Mesothelial cell of epicardium (in vitro differentiated cells): Measurements from ENCODE around the gene SPON2. TPM values are rescaled to one million over a fixed set of nuclear protein-coding genes. Genes with fewer than 3 reads are reported as not detected.

Source experiments
- DNase-seq, 2 experiments: peaks; one replicate each; pipeline ENCODE4 v3.0.0; 2021; ENCODE audit warnings: low spot score in 2 of 2; ENCODE audit not compliant: unreplicated experiment in 2 of 2
- H3K27ac Mint-ChIP-seq: 2 replicates; pipeline ENCODE4 v1.8.0; 2021; ENCODE audit warnings: mixed read lengths
- H3K27me3 Mint-ChIP-seq: 2 replicates; pipeline ENCODE4 v1.8.0; 2021; ENCODE audit warnings: low read depth, mixed read lengths
- H3K36me3 Mint-ChIP-seq: 2 replicates; pipeline ENCODE4 v1.8.0; 2021; ENCODE audit warnings: mixed read lengths
- H3K4me1 Mint-ChIP-seq: 2 replicates; pipeline ENCODE4 v1.8.0; 2021; ENCODE audit warnings: mixed read lengths
- H3K4me3 Mint-ChIP-seq: 2 replicates; pipeline ENCODE4 v1.8.0; 2021; ENCODE audit warnings: mild to moderate bottlenecking, moderate library complexity, mixed read lengths
- H3K9me3 Mint-ChIP-seq: 2 replicates; pipeline ENCODE4 v1.8.0; 2021; ENCODE audit warnings: mixed read lengths
- total RNA-seq: library from RNA; stranded (reverse); gene quantifications from 3 replicates; pipeline ENCODE4 v1.2.1, GENCODE V29; 2021
- TF ChIP-seq, protein P1 (sequence below): fragments of 200-600 bp; sonication (generic); IDR thresholded peaks from one replicate; pipeline ENCODE4 v1.5.0; 2021; ENCODE audit warnings: antibody characterized with exemption; ENCODE audit not compliant: unreplicated experiment

SPON2 gene
- total RNA-seq, 1 donor from 2014 or later: 56.4 TPM

DNA sequence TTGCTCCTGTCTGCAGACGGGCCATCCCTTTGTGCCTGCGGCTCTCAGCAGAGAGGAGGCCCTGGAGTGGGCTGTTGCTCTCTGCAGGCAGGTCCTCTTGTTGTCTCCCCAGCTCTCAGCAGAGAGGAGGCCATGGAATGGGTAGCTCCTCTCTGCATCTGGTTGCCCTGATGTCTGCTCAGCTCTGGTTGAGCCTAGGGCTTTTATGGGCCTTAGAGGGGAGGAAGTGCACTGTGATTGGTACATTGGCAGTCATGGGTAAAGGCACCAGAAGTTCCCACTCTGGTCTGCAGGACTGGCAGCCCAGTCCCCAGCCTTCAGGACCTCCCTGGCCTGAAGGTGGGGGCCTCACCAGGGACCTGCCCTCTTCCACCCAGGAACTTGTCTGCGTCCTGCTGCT is 21.5 kb downstream of the SPON2 start:
- peaks cover 8% of the 10 kb centered on the region for H3K9me3 Mint-ChIP-seq
- H3K27ac Mint-ChIP-seq: no peak overlapping the region
- H3K36me3 Mint-ChIP-seq: no peaks in the 10 kb centered on the region
- TF ChIP-seq, protein P1, sequence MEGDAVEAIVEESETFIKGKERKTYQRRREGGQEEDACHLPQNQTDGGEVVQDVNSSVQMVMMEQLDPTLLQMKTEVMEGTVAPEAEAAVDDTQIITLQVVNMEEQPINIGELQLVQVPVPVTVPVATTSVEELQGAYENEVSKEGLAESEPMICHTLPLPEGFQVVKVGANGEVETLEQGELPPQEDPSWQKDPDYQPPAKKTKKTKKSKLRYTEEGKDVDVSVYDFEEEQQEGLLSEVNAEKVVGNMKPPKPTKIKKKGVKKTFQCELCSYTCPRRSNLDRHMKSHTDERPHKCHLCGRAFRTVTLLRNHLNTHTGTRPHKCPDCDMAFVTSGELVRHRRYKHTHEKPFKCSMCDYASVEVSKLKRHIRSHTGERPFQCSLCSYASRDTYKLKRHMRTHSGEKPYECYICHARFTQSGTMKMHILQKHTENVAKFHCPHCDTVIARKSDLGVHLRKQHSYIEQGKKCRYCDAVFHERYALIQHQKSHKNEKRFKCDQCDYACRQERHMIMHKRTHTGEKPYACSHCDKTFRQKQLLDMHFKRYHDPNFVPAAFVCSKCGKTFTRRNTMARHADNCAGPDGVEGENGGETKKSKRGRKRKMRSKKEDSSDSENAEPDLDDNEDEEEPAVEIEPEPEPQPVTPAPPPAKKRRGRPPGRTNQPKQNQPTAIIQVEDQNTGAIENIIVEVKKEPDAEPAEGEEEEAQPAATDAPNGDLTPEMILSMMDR: no peak
- no peak overlapping the region for H3K4me3 Mint-ChIP-seq
- no peaks in the 10 kb centered on the region for H3K4me1 Mint-ChIP-seq
- no peak for DNase-seq
- peaks cover 59% of the 10 kb centered on the region for H3K27me3 Mint-ChIP-seq

DNA sequence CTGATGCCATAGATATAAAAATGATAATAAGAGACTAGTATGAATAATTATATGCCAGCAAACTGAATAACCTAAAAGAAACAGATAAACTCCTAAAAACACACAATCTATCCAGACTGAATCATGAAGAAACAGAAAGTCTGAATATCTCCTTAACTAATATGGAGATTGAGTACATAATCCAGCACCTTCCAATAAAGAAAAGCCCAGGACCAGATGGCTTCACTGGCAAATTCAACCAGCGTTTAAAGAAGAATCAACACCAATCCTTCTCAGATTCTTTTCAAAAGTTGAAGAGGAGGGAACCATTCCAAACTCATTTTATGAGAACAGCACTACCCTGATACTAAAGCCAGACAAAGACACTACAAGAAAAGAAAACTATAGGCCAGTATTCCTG is 32.5 kb downstream of the SPON2 start:
- no peak for DNase-seq
- H3K36me3 Mint-ChIP-seq: peaks cover 10% of the 10 kb centered on the region
- H3K27ac Mint-ChIP-seq: no peak overlapping the region
- no peaks in the 10 kb centered on the region for H3K4me1 Mint-ChIP-seq
- H3K27me3 Mint-ChIP-seq: peaks cover 77% of the 10 kb centered on the region
- TF ChIP-seq, protein P1: no peak
- no peak overlapping the region for H3K4me3 Mint-ChIP-seq
- peaks cover 19% of the 10 kb centered on the region for H3K9me3 Mint-ChIP-seq

DNA sequence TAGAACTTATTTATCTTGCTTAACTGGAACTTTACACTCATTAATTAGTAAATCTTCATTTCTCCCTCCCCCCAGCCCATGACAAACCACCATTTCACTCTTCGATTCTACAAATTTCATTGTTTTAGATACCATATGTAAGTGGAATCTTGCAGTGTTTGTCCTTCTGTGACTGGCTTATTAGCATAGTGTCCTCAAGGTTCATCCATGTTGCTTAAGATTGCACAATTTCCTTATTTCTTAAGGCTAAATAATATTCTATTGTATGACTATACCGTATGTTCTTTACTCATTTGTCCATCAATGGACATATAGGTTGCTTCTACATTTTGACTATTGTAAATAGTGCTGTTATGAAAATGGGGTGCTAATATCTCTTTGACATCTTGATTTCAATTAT is 34.5 kb downstream of the SPON2 start:
- peaks cover 8% of the 10 kb centered on the region for H3K9me3 Mint-ChIP-seq
- H3K27me3 Mint-ChIP-seq: peaks cover 82% of the 10 kb centered on the region
- no peak for DNase-seq
- no peaks in the 10 kb centered on the region for H3K36me3 Mint-ChIP-seq
- H3K4me1 Mint-ChIP-seq: no peaks in the 10 kb centered on the region
- H3K4me3 Mint-ChIP-seq: no peak overlapping the region
- H3K27ac Mint-ChIP-seq: no peak overlapping the region
- TF ChIP-seq, protein P1: no peak

GRCh38 chr4:1137063-1137776 is 35.2 kb downstream of the SPON2 start:
- no peak overlapping the region for H3K4me3 Mint-ChIP-seq
- no peak for DNase-seq
- peaks cover 82% of the 10 kb centered on the region for H3K27me3 Mint-ChIP-seq
- TF ChIP-seq, protein P1: no peak
- peaks cover 8% of the 10 kb centered on the region for H3K9me3 Mint-ChIP-seq
- no peaks in the 10 kb centered on the region for H3K36me3 Mint-ChIP-seq
- no peak overlapping the region for H3K27ac Mint-ChIP-seq
- no peaks in the 10 kb centered on the region for H3K4me1 Mint-ChIP-seq

DNA sequence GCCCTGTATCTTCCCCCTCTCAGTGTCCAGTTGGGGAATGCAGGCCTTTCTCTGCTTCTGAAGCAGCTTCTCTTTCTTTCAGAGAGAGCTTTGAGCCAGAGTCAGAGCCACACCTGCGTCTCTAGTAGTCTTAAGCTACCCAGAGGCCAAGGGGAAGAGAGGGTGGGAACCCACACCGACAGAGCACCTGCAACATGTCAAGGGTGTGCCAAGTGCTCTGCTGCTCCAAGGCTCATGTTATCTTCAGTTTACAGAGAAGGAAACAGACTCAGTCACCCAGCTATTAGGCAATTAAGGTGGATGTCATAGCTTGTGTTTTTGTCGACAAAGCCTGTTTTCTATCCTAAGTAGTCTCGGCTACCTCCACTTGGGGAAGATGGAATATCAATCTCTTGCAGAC is 36.3 kb downstream of the SPON2 start:
- Mint-ChIP-seq H3K4me1 (no peaks in the 10 kb centered on the region), H3K36me3 (no peaks in the 10 kb centered on the region), H3K4me3 (no peak overlapping the region), H3K9me3 (peaks cover under 1% of the 10 kb centered on the region), H3K27me3 (peaks cover 76% of the 10 kb centered on the region), H3K27ac (no peak overlapping the region)
- no peak for DNase-seq
- TF ChIP-seq, protein P1: no peak
